Measurements from ENCODE around the gene SLC24A3. TPM values are rescaled to one million over a fixed set of nuclear protein-coding genes. Genes with fewer than 3 reads are reported as not detected.

The SLC24A3 gene
- total and polyA plus RNA-seq, 2 of the 13 experiments (the other 11 are each of a cell fraction or from before 2014, with no cell fraction given): not detected

DNA sequence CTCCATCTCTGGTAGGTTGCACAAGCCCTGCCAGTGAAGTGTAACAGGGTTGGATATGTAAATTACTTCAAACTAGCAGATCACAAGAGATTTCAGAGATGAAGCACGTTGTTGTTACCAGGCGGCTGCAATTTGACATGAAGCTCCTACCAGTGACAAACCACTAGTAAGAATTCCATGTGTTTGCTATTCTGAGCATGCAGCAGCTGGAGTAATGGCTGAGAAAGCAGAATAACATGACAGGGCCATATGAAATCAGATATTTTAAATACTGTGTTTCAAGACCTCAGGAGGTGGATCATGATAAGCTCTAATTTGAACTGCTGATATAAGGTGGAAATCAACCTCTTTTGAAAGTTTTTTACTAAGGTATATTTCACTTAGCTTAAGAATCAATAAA, 557.1 kb downstream of the SLC24A3 start (continued):
- TF ChIP-seq, protein P1, sequence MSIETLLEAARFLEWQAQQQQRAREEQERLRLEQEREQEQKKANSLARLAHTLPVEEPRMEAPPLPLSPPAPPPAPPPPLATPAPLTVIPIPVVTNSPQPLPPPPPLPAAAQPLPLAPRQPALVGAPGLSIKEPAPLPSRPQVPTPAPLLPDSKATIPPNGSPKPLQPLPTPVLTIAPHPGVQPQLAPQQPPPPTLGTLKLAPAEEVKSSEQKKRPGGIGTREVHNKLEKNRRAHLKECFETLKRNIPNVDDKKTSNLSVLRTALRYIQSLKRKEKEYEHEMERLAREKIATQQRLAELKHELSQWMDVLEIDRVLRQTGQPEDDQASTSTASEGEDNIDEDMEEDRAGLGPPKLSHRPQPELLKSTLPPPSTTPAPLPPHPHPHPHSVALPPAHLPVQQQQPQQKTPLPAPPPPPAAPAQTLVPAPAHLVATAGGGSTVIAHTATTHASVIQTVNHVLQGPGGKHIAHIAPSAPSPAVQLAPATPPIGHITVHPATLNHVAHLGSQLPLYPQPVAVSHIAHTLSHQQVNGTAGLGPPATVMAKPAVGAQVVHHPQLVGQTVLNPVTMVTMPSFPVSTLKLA (IDR thresholded peaks at IDR 0.05): no peak
- TF ChIP-seq ZNF558 (CRISPR knock-in tag; IDR thresholded peaks at IDR 0.05; ENCODE audit: borderline replicate concordance): no peak

DNA sequence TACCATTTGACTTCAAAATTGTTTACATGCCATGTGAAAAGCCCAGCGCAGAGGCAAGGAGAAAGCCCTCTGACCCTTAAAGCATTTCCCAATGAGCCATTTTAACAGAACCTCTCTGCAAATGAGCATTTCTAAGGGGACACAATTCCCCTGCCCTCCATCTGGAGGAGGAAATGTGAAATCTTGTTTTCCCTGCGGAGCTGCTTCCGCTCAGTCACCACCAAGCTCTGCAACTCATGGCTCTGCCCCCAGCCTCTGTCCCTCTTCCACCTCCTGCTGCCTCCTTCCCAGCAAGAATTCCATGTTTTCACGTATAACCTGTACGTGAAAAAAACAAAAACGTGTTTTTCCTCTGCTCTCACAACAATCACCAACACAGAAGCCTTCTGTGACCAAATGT, 557.9 kb downstream of the SLC24A3 start:
- Histone ChIP-seq H3K36me3 (replicated peaks in 1 of 2; ENCODE audit: control insufficient read depth in 1 of 2, insufficient read depth in 2 of 2, low read length in 2 of 2) (no peaks in the 10 kb centered on the region), H3K27ac (ENCODE audit: extremely low read length, insufficient read depth, low read length) (no peak overlapping the region), H4K20me1 (ENCODE audit: insufficient read depth, low read length) (no peaks in the 10 kb centered on the region), H3K4me2 (ENCODE audit: low read depth, low read length) (no peak overlapping the region), H2AFZ (ENCODE audit: low read length) (no peak overlapping the region), H3K9ac (ENCODE audit: insufficient read depth, low read depth, low read length) (no peak overlapping the region), H3K79me2 (ENCODE audit: insufficient read depth, low read length) (no peaks in the 10 kb centered on the region), H3K4me1 (ENCODE audit: insufficient read depth, low read length) (peaks cover 19% of the 10 kb centered on the region), H3K9me3 (ENCODE audit: low read length) (no peaks in the 10 kb centered on the region), H3K4me3 (replicated peaks in 1 of 3; ENCODE audit: insufficient read depth in 1 of 3, low read depth in 2 of 3, low read length in 3 of 3) (no peak overlapping the region), H3K27me3 (ENCODE audit: control insufficient read depth in 1 of 2, insufficient read depth in 2 of 2, low read length in 2 of 2) (no peaks in the 10 kb centered on the region)
- BruUV-seq (replicated peaks): no TSS peak
- CTCF ChIA-PET (ENCODE audit: low intra/inter-chr PET ratio, low total read pairs): no interaction called here
- POLR2A ChIA-PET: interaction anchor here (2.2 kb wide), 1 partner anchor 12 kb away, joined by 14 read pairs; the partner anchor contains the start of gene RIN2
- in situ Hi-C loops (cut with HindIII; ENCODE audit: extremely low pct_ligation_motif_present, low pct_unique_long_range_greater_than_20kb) (no loop called here), intact Hi-C loops (cut with micrococcal nuclease; ENCODE audit: unreplicated experiment) (no loop called here)
- no peak for DNase-seq (ENCODE audit: low spot score)
- ATAC-seq: no peak
- WGBS (ENCODE audit: low lambda C conversion rate): 77% methylated on average over 6 of the region's 6 CpGs
- no peak for FAIRE-seq
- no peak for TF ChIP-seq ZNF674 (CRISPR knock-in tag; IDR thresholded peaks at IDR 0.05; ENCODE audit: low read depth)
- no peak for TF ChIP-seq GZF1 (CRISPR knock-in tag; IDR thresholded peaks at IDR 0.05)
- TF ChIP-seq AGO1 (IDR thresholded peaks at IDR 0.05; ENCODE audit: low read depth, low read length, poor library complexity, severe bottlenecking): no peak
- TF ChIP-seq ZFP62 (CRISPR knock-in tag; IDR thresholded peaks at IDR 0.05): no peak
- no peak for TF ChIP-seq EEA1 (CRISPR knock-in tag; IDR thresholded peaks at IDR 0.05; ENCODE audit: borderline replicate concordance)
- TF ChIP-seq HDAC1 (CRISPR knock-in tag; IDR thresholded peaks at IDR 0.05): no peak
- no peak for TF ChIP-seq SP5 (CRISPR knock-in tag; IDR thresholded peaks at IDR 0.05; ENCODE audit: borderline replicate concordance, low read depth)
- TF ChIP-seq TSC22D2 (CRISPR knock-in tag; IDR thresholded peaks at IDR 0.05; ENCODE audit: borderline replicate concordance): no peak
- TF ChIP-seq MTA1 (CRISPR knock-in tag; IDR thresholded peaks at IDR 0.05; ENCODE audit: borderline replicate concordance): no peak
- TF ChIP-seq, protein P2, sequence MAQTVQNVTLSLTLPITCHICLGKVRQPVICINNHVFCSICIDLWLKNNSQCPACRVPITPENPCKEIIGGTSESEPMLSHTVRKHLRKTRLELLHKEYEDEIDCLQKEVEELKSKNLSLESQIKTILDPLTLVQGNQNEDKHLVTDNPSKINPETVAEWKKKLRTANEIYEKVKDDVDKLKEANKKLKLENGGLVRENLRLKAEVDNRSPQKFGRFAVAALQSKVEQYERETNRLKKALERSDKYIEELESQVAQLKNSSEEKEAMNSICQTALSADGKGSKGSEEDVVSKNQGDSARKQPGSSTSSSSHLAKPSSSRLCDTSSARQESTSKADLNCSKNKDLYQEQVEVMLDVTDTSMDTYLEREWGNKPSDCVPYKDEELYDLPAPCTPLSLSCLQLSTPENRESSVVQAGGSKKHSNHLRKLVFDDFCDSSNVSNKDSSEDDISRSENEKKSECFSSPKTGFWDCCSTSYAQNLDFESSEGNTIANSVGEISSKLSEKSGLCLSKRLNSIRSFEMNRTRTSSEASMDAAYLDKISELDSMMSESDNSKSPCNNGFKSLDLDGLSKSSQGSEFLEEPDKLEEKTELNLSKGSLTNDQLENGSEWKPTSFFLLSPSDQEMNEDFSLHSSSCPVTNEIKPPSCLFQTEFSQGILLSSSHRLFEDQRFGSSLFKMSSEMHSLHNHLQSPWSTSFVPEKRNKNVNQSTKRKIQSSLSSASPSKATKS (CRISPR knock-in tag; IDR thresholded peaks at IDR 0.05): no peak
- TF ChIP-seq, protein P3, sequence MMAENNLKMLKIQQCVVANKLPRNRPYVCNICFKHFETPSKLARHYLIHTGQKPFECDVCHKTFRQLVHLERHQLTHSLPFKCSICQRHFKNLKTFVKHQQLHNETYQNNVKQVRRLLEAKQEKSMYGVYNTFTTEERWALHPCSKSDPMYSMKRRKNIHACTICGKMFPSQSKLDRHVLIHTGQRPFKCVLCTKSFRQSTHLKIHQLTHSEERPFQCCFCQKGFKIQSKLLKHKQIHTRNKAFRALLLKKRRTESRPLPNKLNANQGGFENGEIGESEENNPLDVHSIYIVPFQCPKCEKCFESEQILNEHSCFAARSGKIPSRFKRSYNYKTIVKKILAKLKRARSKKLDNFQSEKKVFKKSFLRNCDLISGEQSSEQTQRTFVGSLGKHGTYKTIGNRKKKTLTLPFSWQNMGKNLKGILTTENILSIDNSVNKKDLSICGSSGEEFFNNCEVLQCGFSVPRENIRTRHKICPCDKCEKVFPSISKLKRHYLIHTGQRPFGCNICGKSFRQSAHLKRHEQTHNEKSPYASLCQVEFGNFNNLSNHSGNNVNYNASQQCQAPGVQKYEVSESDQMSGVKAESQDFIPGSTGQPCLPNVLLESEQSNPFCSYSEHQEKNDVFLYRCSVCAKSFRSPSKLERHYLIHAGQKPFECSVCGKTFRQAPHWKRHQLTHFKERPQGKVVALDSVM (CRISPR knock-in tag; IDR thresholded peaks at IDR 0.05): no peak
- TF ChIP-seq FOXC1 (CRISPR knock-in tag; IDR thresholded peaks at IDR 0.05; ENCODE audit: borderline replicate concordance): no peak
- TF ChIP-seq ZNF782 (CRISPR knock-in tag; IDR thresholded peaks at IDR 0.05; ENCODE audit: borderline replicate concordance): no peak
- TF ChIP-seq ZNF816 (CRISPR knock-in tag; IDR thresholded peaks at IDR 0.05; ENCODE audit: borderline replicate concordance): no peak
- no peak for TF ChIP-seq ZNF598 (CRISPR knock-in tag; IDR thresholded peaks at IDR 0.05; ENCODE audit: borderline replicate concordance)
